ENCODE measurements around the gene SFI1.
"Not testable (repeated sequence)": the region's sequence is repeated elsewhere in the genome, so short reads cannot be mapped to it uniquely, and the experiment has no call there.

SFI1 gene

GRCh38 chr22:31491218-31491962 lies 4.9 kb upstream of the SFI1 start:
- no peak for DNase-seq

- DNase-seq = no peak
These were observed 4.2 kb upstream of the SFI1 start for GRCh38 chr22:31492151-31492550.

DNA sequence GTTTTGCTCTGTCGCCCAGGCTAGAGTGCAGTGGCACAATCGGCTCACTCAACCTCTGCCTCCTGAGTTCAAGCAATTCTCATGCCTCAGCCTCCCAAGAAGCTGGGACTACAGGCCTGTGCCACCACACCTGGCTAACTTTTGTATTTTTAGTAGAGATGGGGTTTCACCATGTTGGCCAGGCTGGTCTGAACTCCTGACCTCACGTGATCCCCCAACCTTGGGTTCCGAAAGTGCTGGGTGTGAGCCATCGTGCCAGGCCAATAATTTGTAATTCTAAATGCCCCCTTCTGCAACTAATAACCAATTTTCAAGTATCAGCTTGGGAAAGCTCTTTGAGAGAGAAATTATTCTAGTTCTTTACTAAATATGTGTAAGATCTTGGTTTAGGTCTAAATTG lies 3.0 kb upstream of the SFI1 start:
- DNase-seq = not testable (repeated sequence)

DNA sequence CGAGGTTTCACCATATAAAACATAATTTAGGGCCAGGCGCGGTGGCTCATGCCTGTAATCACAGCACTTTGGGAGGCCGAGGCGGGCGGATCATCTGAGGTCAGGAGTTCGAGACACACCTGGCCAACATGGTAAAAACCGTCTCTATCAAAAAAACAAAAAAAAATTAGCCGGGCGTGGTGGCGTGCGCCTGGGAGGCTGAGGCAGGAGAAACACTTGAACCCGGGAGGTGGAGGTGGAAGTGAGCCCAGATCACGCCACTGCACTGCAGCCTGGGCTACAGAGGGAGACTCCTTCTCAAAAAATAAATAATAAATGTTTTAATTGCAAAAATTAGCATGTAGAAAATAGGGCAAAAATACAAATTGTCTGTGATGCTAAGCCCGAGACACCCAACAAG lies 993 bp upstream of the SFI1 start:
- DNase-seq = no peak

DNA sequence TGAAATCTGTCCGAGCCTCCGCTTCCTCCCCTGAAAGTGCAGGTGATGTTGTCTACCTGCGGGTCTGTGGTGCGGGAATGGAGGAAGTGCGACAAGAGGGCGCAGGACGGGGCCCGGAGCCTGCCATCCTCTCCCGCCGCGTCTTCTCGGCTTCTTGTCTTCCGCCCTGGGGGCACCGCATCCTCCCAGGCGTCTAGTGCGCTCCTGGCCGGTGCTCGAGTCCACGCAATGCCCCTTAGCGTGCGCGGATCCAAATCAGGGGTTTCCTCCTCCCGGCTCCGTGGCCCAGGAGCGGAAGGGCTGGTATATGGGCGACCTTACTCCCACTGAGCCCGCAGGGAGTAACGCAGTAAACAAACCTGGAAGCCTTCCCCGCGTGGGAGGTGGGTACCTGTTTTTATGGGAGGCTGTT lies 405 bp downstream of the SFI1 start:
- no peak for DNase-seq

- DNase-seq = no peak
These were observed 1.0 kb downstream of the SFI1 start for GRCh38 chr22:31497148-31497938.

DNA sequence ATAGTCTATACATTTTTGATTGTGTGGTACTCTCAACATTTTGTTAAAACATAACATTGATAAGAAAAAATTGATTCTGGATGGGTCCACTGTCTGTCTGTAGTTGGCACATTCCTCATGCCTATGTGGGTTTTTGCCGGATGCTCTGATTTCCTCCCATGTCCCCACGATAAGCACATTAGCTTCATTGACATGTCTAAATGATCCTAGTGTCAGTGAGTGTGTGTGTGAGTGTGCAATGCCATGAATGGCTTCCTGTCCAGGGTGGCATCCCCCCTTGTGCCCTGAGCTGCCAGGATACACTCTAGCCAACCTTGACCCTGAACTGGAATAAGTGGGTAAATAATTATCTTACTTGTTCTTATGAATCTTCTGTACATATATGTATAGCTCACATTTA lies 5.4 kb downstream of the SFI1 start:
- DNase-seq = no peak

DNA sequence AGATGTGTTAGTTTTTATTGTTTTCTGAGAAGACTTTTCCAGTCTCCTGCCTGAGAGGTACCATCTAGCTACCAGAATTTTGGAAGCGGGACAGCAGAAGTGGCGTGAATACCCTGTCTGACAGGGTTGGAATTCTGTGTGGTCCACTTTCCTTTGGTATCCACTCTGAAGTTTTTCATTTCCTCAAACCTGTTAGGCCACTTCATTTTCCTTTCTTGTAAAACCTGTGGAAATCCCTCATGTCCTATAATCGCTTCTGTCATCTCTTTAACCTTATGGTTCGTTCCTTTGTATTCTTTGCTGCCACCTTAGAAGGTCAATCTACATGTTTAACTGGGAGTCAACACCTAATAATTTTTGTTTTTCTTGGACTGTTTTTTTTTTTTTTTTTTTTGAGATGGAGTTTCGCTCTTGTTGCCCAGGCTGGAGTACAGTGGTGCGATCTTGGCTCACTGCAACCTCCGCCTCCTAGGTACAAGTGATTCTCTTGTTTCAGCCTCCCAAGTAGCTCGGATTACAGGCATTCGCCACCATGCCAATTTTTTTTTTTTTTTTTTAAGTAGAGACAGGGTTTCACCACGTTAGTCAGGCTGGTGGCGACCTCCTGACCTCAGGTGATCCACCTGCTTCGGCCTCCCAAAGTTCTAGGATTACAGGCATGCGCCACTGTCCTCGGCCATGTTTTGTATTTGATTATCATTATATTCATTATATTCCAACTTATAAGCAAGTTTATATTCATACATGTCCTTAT lies 7.1 kb downstream of the SFI1 start:
- DNase-seq = no peak

DNA sequence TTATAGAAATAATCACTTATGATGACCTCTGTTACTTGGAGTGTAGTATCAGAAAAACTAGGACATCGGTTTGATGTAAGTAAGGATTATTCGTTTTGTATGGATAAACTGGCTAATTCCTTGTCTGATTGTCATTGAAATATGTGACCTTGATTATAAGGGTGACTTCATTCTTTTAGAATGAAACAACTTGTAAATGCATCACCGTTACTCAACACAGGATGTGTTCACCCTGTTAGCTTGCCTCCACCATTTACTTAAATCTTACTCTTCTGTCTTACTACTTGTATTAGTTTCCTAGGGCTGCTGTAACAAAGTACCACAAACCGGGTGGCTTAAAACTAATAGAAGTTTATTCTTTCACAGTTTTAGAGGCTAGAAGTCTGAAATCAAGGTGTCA lies 7.9 kb downstream of the SFI1 start:
- DNase-seq = no peak

GRCh38 chr22:31507517-31507916 lies 11.2 kb downstream of the SFI1 start:
- DNase-seq = not testable (repeated sequence)

DNA sequence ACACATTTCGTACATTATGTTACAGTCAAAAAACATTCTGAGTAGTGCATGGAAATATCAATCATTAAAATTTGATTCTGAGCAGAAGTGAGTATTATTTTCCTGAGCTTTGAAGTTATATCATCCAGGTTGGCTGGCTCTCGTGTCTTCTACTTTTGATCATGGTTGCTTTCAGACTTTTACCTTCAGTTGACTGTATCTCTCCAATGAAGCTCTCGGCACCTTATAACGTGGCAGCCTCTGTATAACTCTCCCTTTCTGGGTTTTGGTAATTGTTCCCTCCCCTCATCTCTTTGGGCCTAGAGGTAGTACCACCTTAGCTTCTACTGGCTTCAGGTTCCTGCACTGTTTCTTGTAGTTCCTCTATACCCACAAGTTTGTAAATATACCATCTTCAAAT lies 12.2 kb downstream of the SFI1 start:
- DNase-seq = no peak

GRCh38 chr22:31509061-31509762 lies 12.9 kb downstream of the SFI1 start:
- DNase-seq = no peak

DNA sequence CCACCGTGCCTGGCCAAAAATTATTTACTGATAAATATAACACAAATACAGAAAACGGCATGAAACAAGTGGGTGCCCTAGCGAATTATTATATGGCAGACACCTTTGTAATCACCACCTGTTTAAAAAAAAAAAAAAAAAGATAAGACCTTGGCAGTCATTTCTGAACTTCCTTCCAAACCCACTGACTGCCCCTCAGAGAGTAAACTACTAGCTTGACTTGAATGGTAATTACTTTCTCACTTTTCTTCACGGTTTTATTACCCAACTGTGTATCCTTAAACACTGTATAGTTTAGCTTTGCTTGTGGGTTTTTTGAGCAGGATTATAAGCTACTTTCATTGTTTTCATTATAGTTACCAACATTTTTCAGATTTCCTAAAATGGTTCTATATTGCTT lies 23.7 kb downstream of the SFI1 start:
- DNase-seq = no peak

DNA sequence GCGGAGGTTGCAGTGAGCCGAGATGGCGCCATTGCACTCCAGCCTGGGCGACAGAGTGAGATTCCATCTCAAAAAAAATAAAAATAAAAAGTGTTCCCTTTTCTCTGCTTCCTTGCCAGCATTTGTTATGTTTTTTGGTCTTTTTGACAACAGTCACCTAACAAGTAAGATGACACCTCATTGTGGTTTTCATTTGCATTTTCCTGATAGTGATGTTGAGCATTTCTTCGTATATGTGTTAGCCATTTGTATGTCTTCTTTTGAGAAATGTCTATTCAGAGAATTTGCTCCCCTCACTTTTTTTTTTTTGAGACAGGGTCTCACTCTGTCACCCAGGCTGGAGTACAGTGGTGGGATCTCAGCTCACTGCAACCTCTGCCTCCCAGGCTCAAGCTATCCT lies 27.8 kb downstream of the SFI1 start:
- DNase-seq = not testable (repeated sequence)

GRCh38 chr22:31526270-31526669 lies 29.9 kb downstream of the SFI1 start:
- no peak for DNase-seq

DNA sequence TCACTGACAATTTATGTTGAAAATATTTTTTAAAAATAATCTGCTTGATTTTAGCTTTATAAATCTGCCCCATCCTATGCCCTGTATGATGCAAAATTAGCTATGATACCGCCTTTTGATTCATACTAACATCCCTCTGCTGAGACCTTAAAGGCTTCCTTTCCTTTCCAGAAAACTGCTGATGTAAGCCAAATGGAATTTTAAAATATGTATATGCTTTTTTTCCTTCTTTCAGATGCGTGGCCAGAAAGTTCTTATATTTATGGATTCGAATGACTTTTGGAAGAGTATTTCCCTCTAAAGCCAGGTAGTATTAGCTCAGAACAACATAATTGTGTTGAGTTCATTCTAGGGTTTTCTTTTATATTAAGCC lies 34.5 kb downstream of the SFI1 start:
- no peak for DNase-seq

GRCh38 chr22:31532060-31532459 lies 35.7 kb downstream of the SFI1 start:
- no peak for DNase-seq

DNA sequence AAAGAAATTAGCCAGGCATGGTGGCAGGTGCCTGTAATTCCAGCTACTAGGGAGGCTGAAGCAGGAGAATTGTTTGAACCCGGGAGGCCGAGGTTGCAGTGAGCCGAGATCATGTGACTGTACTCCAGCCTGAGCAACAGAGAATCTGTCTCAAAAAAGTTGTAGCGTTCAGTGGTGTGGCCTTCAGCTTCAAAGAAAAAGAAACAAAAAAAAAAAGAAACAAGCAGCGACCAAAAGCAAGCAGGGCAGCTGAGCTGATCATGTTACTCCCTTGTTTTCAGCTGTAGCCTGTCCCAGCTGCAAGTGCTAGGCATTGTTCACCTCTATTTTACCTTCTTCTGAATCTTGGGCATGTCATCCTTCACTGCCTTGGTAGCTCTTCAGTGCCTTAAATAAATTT lies 37.0 kb downstream of the SFI1 start:
- no peak for DNase-seq

DNA sequence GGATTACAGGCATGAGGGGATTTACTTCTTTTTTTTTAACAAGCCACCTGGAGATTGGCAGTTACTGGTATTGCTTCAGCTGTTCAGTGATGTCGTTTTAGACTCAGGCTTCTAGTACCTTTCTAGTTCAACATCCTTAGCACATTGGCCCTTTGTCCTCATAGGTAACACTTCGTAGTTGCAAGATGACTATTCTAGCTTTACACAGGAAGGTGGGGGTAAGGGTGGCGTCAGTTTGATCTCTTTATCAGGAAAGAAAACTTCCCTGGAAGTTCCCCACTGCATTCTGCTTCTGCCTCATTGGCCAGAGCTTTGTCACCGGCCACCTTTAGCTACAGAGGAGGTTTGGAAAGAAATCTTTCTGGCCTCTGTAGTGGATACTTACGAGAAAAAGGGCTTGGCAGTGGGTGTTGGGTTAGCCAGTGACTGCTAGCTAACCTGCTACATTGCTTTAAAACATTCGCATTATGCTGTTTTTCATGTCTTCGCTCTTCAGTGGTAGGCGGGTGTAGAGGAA lies 40.7 kb downstream of the SFI1 start:
- no peak for DNase-seq

- no peak for DNase-seq
These were observed 42.5 kb downstream of the SFI1 start for GRCh38 chr22:31538815-31539214.

GRCh38 chr22:31540166-31540565 lies 43.8 kb downstream of the SFI1 start:
- not testable (repeated sequence) for DNase-seq

DNA sequence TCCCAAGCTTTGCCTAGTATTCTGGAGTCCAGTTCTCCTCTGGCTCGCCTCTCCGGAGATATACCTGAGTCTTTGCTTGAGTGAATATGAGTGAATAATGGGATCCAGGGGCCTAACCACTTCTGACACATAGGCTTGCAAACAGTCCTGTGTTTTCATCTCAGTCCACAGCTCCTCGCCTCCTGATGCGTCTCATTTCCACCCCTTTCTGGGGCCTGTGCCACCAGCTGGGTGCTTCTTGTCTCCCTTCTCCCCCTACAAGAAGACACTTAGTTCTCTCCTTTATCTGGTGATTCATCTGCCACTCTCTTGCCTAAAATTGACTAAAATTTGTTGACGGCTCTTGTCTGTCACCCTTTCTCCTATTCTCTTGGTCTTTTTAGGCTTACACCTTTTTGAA lies 44.6 kb downstream of the SFI1 start:
- no peak for DNase-seq
